Chondrocyte (in vitro differentiated cells): ENCODE results near the gene OR52B6. TPM values are rescaled to one million over a fixed set of nuclear protein-coding genes. Genes with fewer than 3 reads are reported as not detected.
"Not testable (repeated sequence)": the region's sequence is repeated elsewhere in the genome, so short reads cannot be mapped to it uniquely, and the experiment has no call there.

Experiments used
- DNase-seq: peaks from one replicate; pipeline ENCODE4 v3.0.0; 2021; ENCODE audit warnings: mixed read lengths, low spot score
- H3K27ac Mint-ChIP-seq: one replicate; pipeline ENCODE4 v1.8.0; 2021; ENCODE audit warnings: mild to moderate bottlenecking, moderate library complexity, mixed read lengths; ENCODE audit not compliant: unreplicated experiment
- H3K27me3 Mint-ChIP-seq: 2 replicates; pipeline ENCODE4 v1.8.0; 2021; ENCODE audit warnings: low read depth, mixed read lengths
- H3K36me3 Mint-ChIP-seq: 2 replicates; pipeline ENCODE4 v1.8.0; 2021; ENCODE audit warnings: low read depth, mixed read lengths
- H3K4me1 Mint-ChIP-seq: 2 replicates; pipeline ENCODE4 v1.8.0; 2021; ENCODE audit warnings: low read depth, mild to moderate bottlenecking, mixed read lengths
- H3K4me3 Mint-ChIP-seq: one replicate; pipeline ENCODE4 v1.8.0; 2021; ENCODE audit warnings: mild to moderate bottlenecking, moderate library complexity, mixed read lengths; ENCODE audit not compliant: unreplicated experiment
- H3K9me3 Mint-ChIP-seq: 2 replicates; pipeline ENCODE4 v1.8.0; 2021; ENCODE audit warnings: low read depth, mixed read lengths
- CTCF ChIP-seq: fragments of 200-600 bp; sonication (generic); IDR thresholded peaks from 2 replicates; pipeline ENCODE4 v1.5.0; 2021; ENCODE audit warnings: antibody characterized with exemption, mild to moderate bottlenecking, moderate library complexity
- total RNA-seq: library from RNA; stranded (reverse); gene quantifications from 3 replicates; pipeline ENCODE4 v1.2.1, GENCODE V29; 2021

The OR52B6 gene
- total RNA-seq, 1 donor from 2014 or later = not detected

- Mint-ChIP-seq H3K27ac (peak overlapping the region; percentile 62), H3K4me3 (no peak overlapping the region), H3K36me3 (no peaks in the 10 kb centered on the region), H3K9me3 (no peaks in the 10 kb centered on the region), H3K27me3 (no peaks in the 10 kb centered on the region), H3K4me1 (peaks cover 36% of the 10 kb centered on the region)
- no peak for TF ChIP-seq CTCF
- no peak for DNase-seq
These were observed 12.5 kb downstream of the OR52B6 start for GRCh38 chr11:5593146-5593545.

GRCh38 chr11:5596607-5597201 is 16.0 kb downstream of the OR52B6 start, which contains the start of gene TRIM6:
Gene TRIM6 (plus strand): TSS chr11:5596637. CDS start chr11:5596898, 261 bp downstream.
- Mint-ChIP-seq H3K4me1 (peaks cover 43% of the 10 kb centered on the region), H3K36me3 (peaks cover 1% of the 10 kb centered on the region), H3K9me3 (no peaks in the 10 kb centered on the region), H3K27me3 (no peaks in the 10 kb centered on the region), H3K27ac (peak within 1 kb of the TSS; percentile 85), H3K4me3 (peak within 1 kb of the TSS; percentile 82)
- TF ChIP-seq CTCF = no peak
- no peak for DNase-seq

- Mint-ChIP-seq H3K27ac (no peak overlapping the region), H3K9me3 (no peaks in the 10 kb centered on the region), H3K4me3 (peak overlapping the region; percentile 82), H3K27me3 (no peaks in the 10 kb centered on the region), H3K36me3 (peaks cover 1% of the 10 kb centered on the region), H3K4me1 (peaks cover 43% of the 10 kb centered on the region)
- DNase-seq = no peak
- no peak for TF ChIP-seq CTCF
These were observed 17.3 kb downstream of the OR52B6 start for GRCh38 chr11:5597953-5598352.

GRCh38 chr11:5600374-5600851 is 19.7 kb downstream of the OR52B6 start:
- Mint-ChIP-seq H3K27me3 (no peaks in the 10 kb centered on the region), H3K9me3 (no peaks in the 10 kb centered on the region), H3K4me3 (no peak overlapping the region)

GRCh38 chr11:5602791-5603190 is 22.1 kb downstream of the OR52B6 start:
- not testable (repeated sequence) for H3K27ac Mint-ChIP-seq, H3K4me3 Mint-ChIP-seq, DNase-seq

More at GRCh38 chr11:5600374-5600851, 19.7 kb downstream of the OR52B6 start:
- no peak for DNase-seq
- Mint-ChIP-seq H3K27ac (peak overlapping the region; percentile 85), H3K4me1 (peaks cover 42% of the 10 kb centered on the region), H3K36me3 (peaks cover 1% of the 10 kb centered on the region)
- TF ChIP-seq CTCF = peak; percentile 92

GRCh38 chr11:5603326-5603725 is 22.6 kb downstream of the OR52B6 start:
- no peak for TF ChIP-seq CTCF
- no peaks in the 10 kb centered on the region for H3K9me3 Mint-ChIP-seq
- no peak for DNase-seq
- H3K27ac Mint-ChIP-seq = no peak overlapping the region
- no peak overlapping the region for H3K4me3 Mint-ChIP-seq
- H3K4me1 Mint-ChIP-seq = peaks cover 31% of the 10 kb centered on the region
- no peaks in the 10 kb centered on the region for H3K27me3 Mint-ChIP-seq
- H3K36me3 Mint-ChIP-seq = peaks cover 1% of the 10 kb centered on the region

More at GRCh38 chr11:5602791-5603190, 22.1 kb downstream of the OR52B6 start:
- H3K4me1 Mint-ChIP-seq = peaks cover 35% of the 10 kb centered on the region
- not testable (repeated sequence) for H3K9me3 Mint-ChIP-seq, H3K36me3 Mint-ChIP-seq, H3K27me3 Mint-ChIP-seq
